ENCODE data around the gene COX4I1. TPM values are rescaled to one million over a fixed set of nuclear protein-coding genes. Genes with fewer than 3 reads are reported as not detected.
A peak's percentile ranks its signal among the peaks of the same experiment; 100 is the strongest.

Gene COX4I1
- total RNA-seq, 1 experiment from 2014 or later = 506 TPM

DNA sequence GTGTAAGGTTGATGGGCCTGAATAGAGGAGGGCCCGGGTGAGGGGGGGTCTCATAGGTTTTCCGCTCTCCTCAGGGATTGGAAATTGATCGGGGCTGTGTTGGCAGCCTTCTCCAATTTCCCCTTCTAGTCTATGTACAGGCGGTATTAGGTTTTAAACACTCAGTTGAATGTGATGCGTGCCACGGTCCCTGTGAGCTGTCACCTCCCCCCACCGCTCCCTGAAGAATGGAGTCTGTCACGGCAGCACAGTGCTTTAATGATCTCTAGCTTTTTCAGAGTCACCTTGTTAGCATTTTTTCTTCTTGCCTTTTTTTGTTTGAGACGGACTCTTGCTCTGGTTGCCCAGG is 800 bp downstream of the COX4I1 start:
- H3K14ac ChIP-seq (ENCODE audit: insufficient read depth, low read length) = no peak overlapping the region
- no peak overlapping the region for H4K8ac ChIP-seq (replicated peaks; ENCODE audit: insufficient read length, low read depth, low read length)
- no peak overlapping the region for H4K5ac ChIP-seq (ENCODE audit: insufficient read length, low read depth, low read length)
- H2BK12ac ChIP-seq (ENCODE audit: insufficient read length, low read depth, low read length) = no peak overlapping the region
- no CpG with 5 or more reads among the region's 9 CpGs for WGBS (ENCODE audit: extremely low coverage, insufficient read length, low lambda C conversion rate)
- Mint-ChIP-seq H3K27me3 (ENCODE audit: low read depth) (no peaks in the 10 kb centered on the region; the same call in 1 of the 2 replicates), H3K4me3 (peak overlapping the region; percentile 91), H3K36me3 (ENCODE audit: insufficient read depth in 1 of 3, low read depth in 3 of 3) (peaks cover 52 to 70% (median 67%) of the 10 kb centered on the region in 3 experiments), H3K4me1 (peaks cover 18 to 20% of the 10 kb centered on the region in 2 experiments), H3K9me3 (no peaks in the 10 kb centered on the region), H3K27ac (peak overlapping the region; percentile 80 to 91 (median 86); a peak in 6 of 7 replicates)
- H2AFZ ChIP-seq (ENCODE audit: low read length) = no peak overlapping the region
- H2BK20ac ChIP-seq (ENCODE audit: low read depth, low read length, poor library complexity, severe bottlenecking) = no peak overlapping the region
- peaks cover 3% of the 10 kb centered on the region for H4K20me1 ChIP-seq (ENCODE audit: control insufficient read depth, insufficient read depth, insufficient read length)
- H3K18ac ChIP-seq (ENCODE audit: insufficient read length, low read depth, low read length) = no peak overlapping the region
- no peak overlapping the region for H3K56ac ChIP-seq (ENCODE audit: insufficient read length, low read depth, low read length)
- H3K23me2 ChIP-seq (ENCODE audit: insufficient read length, low read depth, low read length, poor library complexity, severe bottlenecking) = peaks cover 13% of the 10 kb centered on the region
- no peak overlapping the region for H4K91ac ChIP-seq (ENCODE audit: insufficient read length, low read depth, low read length)
- no peaks in the 10 kb centered on the region for H3K9me3 ChIP-seq (ENCODE audit: control insufficient read depth, low read depth, low read length)
- no peak overlapping the region for H2AK5ac ChIP-seq (ENCODE audit: insufficient read length, low read length)
- TF ChIP-seq, protein P1, sequence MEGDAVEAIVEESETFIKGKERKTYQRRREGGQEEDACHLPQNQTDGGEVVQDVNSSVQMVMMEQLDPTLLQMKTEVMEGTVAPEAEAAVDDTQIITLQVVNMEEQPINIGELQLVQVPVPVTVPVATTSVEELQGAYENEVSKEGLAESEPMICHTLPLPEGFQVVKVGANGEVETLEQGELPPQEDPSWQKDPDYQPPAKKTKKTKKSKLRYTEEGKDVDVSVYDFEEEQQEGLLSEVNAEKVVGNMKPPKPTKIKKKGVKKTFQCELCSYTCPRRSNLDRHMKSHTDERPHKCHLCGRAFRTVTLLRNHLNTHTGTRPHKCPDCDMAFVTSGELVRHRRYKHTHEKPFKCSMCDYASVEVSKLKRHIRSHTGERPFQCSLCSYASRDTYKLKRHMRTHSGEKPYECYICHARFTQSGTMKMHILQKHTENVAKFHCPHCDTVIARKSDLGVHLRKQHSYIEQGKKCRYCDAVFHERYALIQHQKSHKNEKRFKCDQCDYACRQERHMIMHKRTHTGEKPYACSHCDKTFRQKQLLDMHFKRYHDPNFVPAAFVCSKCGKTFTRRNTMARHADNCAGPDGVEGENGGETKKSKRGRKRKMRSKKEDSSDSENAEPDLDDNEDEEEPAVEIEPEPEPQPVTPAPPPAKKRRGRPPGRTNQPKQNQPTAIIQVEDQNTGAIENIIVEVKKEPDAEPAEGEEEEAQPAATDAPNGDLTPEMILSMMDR (conservative IDR thresholded peaks at IDR 0.05) = no peak
- H3K27ac ChIP-seq (ENCODE audit: insufficient read length, low read depth, low read length) = no peak overlapping the region
- peak overlapping the region; percentile 67 for H3K9ac ChIP-seq (ENCODE audit: extremely low read depth, insufficient read length, low read length)
- no peaks in the 10 kb centered on the region; the same call in 1 of the 2 replicates for H3K4me1 ChIP-seq (ENCODE audit: insufficient read depth, low read length)
- no peak overlapping the region for H2BK15ac ChIP-seq (ENCODE audit: low read depth, low read length)
- H3K4me2 ChIP-seq (ENCODE audit: insufficient read depth, insufficient read length, low read length) = peak overlapping the region; percentile 62
- H3T11ph ChIP-seq (ENCODE audit: low read length) = no peak overlapping the region
- no peak overlapping the region for H3K4ac ChIP-seq (ENCODE audit: low read depth, low read length)
- peaks cover 17% of the 10 kb centered on the region for H3K79me1 ChIP-seq (ENCODE audit: insufficient read depth, low read depth, low read length, poor library complexity, severe bottlenecking)
- no peaks in the 10 kb centered on the region for H3K27me3 ChIP-seq (ENCODE audit: insufficient read depth, low read length)
- peaks cover 25% of the 10 kb centered on the region for H3K79me2 ChIP-seq (ENCODE audit: insufficient read depth, low read length)
- no peak for DNase-seq
- no peak overlapping the region for H2BK5ac ChIP-seq (ENCODE audit: insufficient read length, low read length)
- H3K23ac ChIP-seq (ENCODE audit: insufficient read length, low read depth, low read length) = no peak overlapping the region
- H2BK120ac ChIP-seq (ENCODE audit: low read depth, low read length, poor library complexity, severe bottlenecking) = no peak overlapping the region

All from H9 (cell line).